Right cardiac atrium (tissue), 5 donors: Measurements from ENCODE around the gene TMEM135. TPM values are rescaled to one million over a fixed set of nuclear protein-coding genes. Genes with fewer than 3 reads are reported as not detected.
A peak's percentile ranks its signal among the peaks of the same experiment; 100 is the strongest.
"Not testable (repeated sequence)": the region's sequence is repeated elsewhere in the genome, so short reads cannot be mapped to it uniquely, and the experiment has no call there.

Experiments
- ATAC-seq, 2 donors: fragments of 200-7000 bp; cut with Tn5 transposase; one replicate each; pipeline versions ENCODE4 v1.8.0 to v1.9.1; 2020; ENCODE audit warnings: moderate library complexity in 2 of 2, mild to moderate bottlenecking in 1 of 2
- DNase-seq, 3 donors: peaks; one replicate each; pipeline ENCODE4 v3.0.0-alpha.2; 2020
- H3K27ac ChIP-seq: one replicate; pipeline ENCODE4 v1.5.1; 2013; ENCODE audit warnings: mild to moderate bottlenecking, low read length, control low read depth, moderate library complexity
- H3K27me3 ChIP-seq: one replicate; pipeline ENCODE4 v1.6.1; 2013; ENCODE audit not compliant: control insufficient read depth, insufficient read depth
- H3K4me1 ChIP-seq: one replicate; pipeline ENCODE4 v1.6.1; 2013; ENCODE audit warnings: low read length; ENCODE audit not compliant: control insufficient read depth, insufficient read depth
- H3K4me3 ChIP-seq: one replicate; pipeline ENCODE4 v1.5.1; 2013; ENCODE audit warnings: low read length, control low read depth
- H3K9me3 ChIP-seq: one replicate; pipeline ENCODE4 v1.6.1; 2013; ENCODE audit warnings: low read length; ENCODE audit not compliant: control insufficient read depth
- WGBS: extraction: QIAGEN DNeasy Blood & Tissue Kit; methylation state at CpG from one replicate; pipeline ENCODE4 v1.1.7; 2013; 5-methylcytosine and 5-hydroxymethylcytosine counted together
- intact Hi-C, 4 donors: fragments of 100-400 bp; cut with DNase I; formaldehyde crosslinking; loops; one replicate each; pipeline versions ENCODE4 v1.11.0 to v1.14.0; 2022 to 2023
- long read RNA-seq, 4 donors: library from polyadenylated mRNA; unstranded; transcript quantifications; one replicate each; pipeline ENCODE4 v2.0.0, GENCODE V29; 2020 to 2021
- polyA plus RNA-seq: library from polyadenylated mRNA; stranded (reverse); fragments of 200-250 nt; gene quantifications from one replicate; pipeline ENCODE4 v1.2.3, GENCODE V29; 2013
- total RNA-seq, 4 donors: library from RNA; stranded (reverse); fragmentation: NEBNext Ultra II Directional; extraction: Animal tissue kit (Norgen Biotek cat#: 25700); gene quantifications; one replicate each; pipeline ENCODE4 v1.2.1, GENCODE V29; 2021
- donor health status: healthy with polysubstance abuse.
- donor health status: DM: no; HTN: yes; CAD: no.
- donor health status: DM: no; HTN: no; CAD: no.
- donor health status: DM: no; HTN: yes; CAD: no; lungs with severe emphysema.
- donor health status: DM: yes; HTN: yes; CAD: no.

The TMEM135 gene
- 10 to 100 TPM; 17.3 to 24.1 (median 18.7) TPM for total RNA-seq
- polyA plus RNA-seq, result 5.7 TPM
- long read RNA-seq, donor 1, transcript TMEM135-201 (15 exons, 2,433 nt), result major isoform, 25 of 34 reads
- long read RNA-seq, donor 1, partial matches to known transcripts, result 1 of 34 reads
- long read RNA-seq, donor 1, other reads (novel, unspliced or antisense), result 4 of 34 reads
- long read RNA-seq, donor 2, transcript TMEM135-201 (15 exons, 2,433 nt), result major isoform, 5 of 7 reads
- long read RNA-seq, donor 2, partial matches to known transcripts, result 0 of 7 reads
- long read RNA-seq, donor 2, other reads (novel, unspliced or antisense), result 2 of 7 reads
- long read RNA-seq, donor 3, transcript TMEM135-201 (15 exons, 2,433 nt), result major isoform, 52 of 75 reads
- long read RNA-seq, donor 3, transcript TMEM135-202 (14 exons, 3,938 nt), result minor isoform, 9 of 75 reads
- long read RNA-seq, donor 3, partial matches to known transcripts, result 2 of 75 reads
- long read RNA-seq, donor 3, other reads (novel, unspliced or antisense), result 12 of 75 reads
- long read RNA-seq, donor 4, transcript TMEM135-201 (15 exons, 2,433 nt), result major isoform, 11 of 11 reads
- long read RNA-seq, donor 4, partial matches to known transcripts, result 0 of 11 reads
- long read RNA-seq, donor 4, other reads (novel, unspliced or antisense), result 0 of 11 reads

- DNase-seq (peak; percentile 96 to 98 (median 98)), ATAC-seq (peak; percentile 99)
- H3K27ac ChIP-seq, result peak within 1 kb of the TSS; percentile 82
- under 1% methylated on average over 66 of the region's 66 CpGs for WGBS
- no peaks in the 10 kb centered on the region for H3K9me3 ChIP-seq
- intact Hi-C loops, result loop anchor here in 2 of 4 donors (5.0 kb wide), 2 partner anchors 80 to 85 kb away; partner anchors contain the start of gene FZD4 (in 1 of the 2)
- H3K27me3 ChIP-seq, result no peaks in the 10 kb centered on the region
- H3K4me1 ChIP-seq, result peaks cover 2% of the 10 kb centered on the region
- H3K4me3 ChIP-seq, result peak within 1 kb of the TSS; percentile 84
Measured at GRCh38 chr11:87037450-87038234, at the start of gene TMEM135. Gene TMEM135 (plus strand): TSS chr11:87037934. CDS start chr11:87038046, 112 bp downstream.

GRCh38 chr11:86988351-86988881 lies 49.3 kb upstream of the TMEM135 start:
- Histone ChIP-seq H3K9me3 (no peaks in the 10 kb centered on the region), H3K4me1 (peaks cover 14% of the 10 kb centered on the region), H3K27ac (no peak overlapping the region), H3K4me3 (no peak overlapping the region), H3K27me3 (no peaks in the 10 kb centered on the region)
- 91% methylated on average over 4 of the region's 4 CpGs for WGBS
- no peak for DNase-seq
- intact Hi-C loops, result no loop called here
- no peak for ATAC-seq

- intact Hi-C loops, result no loop called here
- H3K27ac ChIP-seq, result no peak overlapping the region
Measured at GRCh38 chr11:86990031-86990430, 47.7 kb upstream of the TMEM135 start.

GRCh38 chr11:86990515-86990914 lies 47.2 kb upstream of the TMEM135 start:
- H3K27ac ChIP-seq, result no peak overlapping the region
- no peaks in the 10 kb centered on the region for H3K27me3 ChIP-seq
- DNase-seq (no peak), ATAC-seq (no peak)
- intact Hi-C loops, result no loop called here
- peaks cover 8% of the 10 kb centered on the region for H3K4me1 ChIP-seq
- H3K4me3 ChIP-seq, result no peak overlapping the region
- H3K9me3 ChIP-seq, result no peaks in the 10 kb centered on the region
- 63% methylated on average over 3 of the region's 3 CpGs for WGBS

More at GRCh38 chr11:86990031-86990430, 47.7 kb upstream of the TMEM135 start:
- DNase-seq, result no peak
- Histone ChIP-seq H3K9me3 (no peaks in the 10 kb centered on the region), H3K4me1 (peaks cover 10% of the 10 kb centered on the region), H3K27me3 (no peaks in the 10 kb centered on the region), H3K4me3 (no peak overlapping the region)
- ATAC-seq, result peak in 1 of 2 donors; percentile 35
- 34% methylated on average over 1 of the region's 1 CpG for WGBS

GRCh38 chr11:86991341-86991740 lies 46.4 kb upstream of the TMEM135 start:
- H3K27ac ChIP-seq, result no peak overlapping the region
- 96% methylated on average over 5 of the region's 5 CpGs for WGBS
- H3K4me3 ChIP-seq, result no peak overlapping the region
- DNase-seq (no peak), ATAC-seq (no peak)
- no peaks in the 10 kb centered on the region for H3K9me3 ChIP-seq
- peaks cover 5% of the 10 kb centered on the region for H3K4me1 ChIP-seq
- H3K27me3 ChIP-seq, result no peaks in the 10 kb centered on the region
- intact Hi-C loops, result no loop called here

- WGBS, result 97% methylated on average over 4 of the region's 4 CpGs
- intact Hi-C loops, H3K27me3 ChIP-seq, H3K4me3 ChIP-seq, ATAC-seq, H3K4me1 ChIP-seq, DNase-seq, H3K9me3 ChIP-seq, H3K27ac ChIP-seq: not testable (repeated sequence)
Measured at GRCh38 chr11:86992340-86992739, 45.4 kb upstream of the TMEM135 start.

- no peaks in the 10 kb centered on the region for H3K27me3 ChIP-seq
- intact Hi-C loops, result no loop called here
- ATAC-seq, result no peak
- no peak for DNase-seq
- no peak overlapping the region for H3K4me3 ChIP-seq
- H3K9me3 ChIP-seq, result no peaks in the 10 kb centered on the region
- H3K4me1 ChIP-seq, result peaks cover 5% of the 10 kb centered on the region
- H3K27ac ChIP-seq, result no peak overlapping the region
- 66% methylated on average over 3 of the region's 3 CpGs for WGBS
Measured at GRCh38 chr11:86993031-86993430, 44.7 kb upstream of the TMEM135 start.

- ATAC-seq, result no peak
- intact Hi-C loops, result no loop called here
- 96% methylated on average over 1 of the region's 1 CpG for WGBS
Measured at GRCh38 chr11:86996953-86997570, 40.7 kb upstream of the TMEM135 start.

GRCh38 chr11:86999388-86999787 lies 38.3 kb upstream of the TMEM135 start:
- intact Hi-C loops, result no loop called here
- no peak overlapping the region for H3K4me3 ChIP-seq
- H3K27me3 ChIP-seq, result no peaks in the 10 kb centered on the region
- 98% methylated on average over 1 of the region's 1 CpG for WGBS
- ATAC-seq (no peak), DNase-seq (no peak)
- no peak overlapping the region for H3K27ac ChIP-seq
- H3K9me3 ChIP-seq, result no peaks in the 10 kb centered on the region
- H3K4me1 ChIP-seq, result no peaks in the 10 kb centered on the region

More at GRCh38 chr11:86996953-86997570, 40.7 kb upstream of the TMEM135 start:
- Histone ChIP-seq H3K4me3 (no peak overlapping the region), H3K27ac (no peak overlapping the region), H3K4me1 (no peaks in the 10 kb centered on the region), H3K27me3 (no peaks in the 10 kb centered on the region), H3K9me3 (no peaks in the 10 kb centered on the region)
- DNase-seq, result no peak
